HG03175 (cell line): Measurements from ENCODE around the gene PDCD7.
"Not testable (repeated sequence)": the region's sequence is repeated elsewhere in the genome, so short reads cannot be mapped to it uniquely, and the experiment has no call there.

ENCODE experiments used
- ATAC-seq: cut with Tn5 transposase; IDR thresholded peaks from one replicate; pipeline ENCODE4 v1.9.1; 2021; ENCODE audit warnings: mild to moderate bottlenecking, moderate library complexity; ENCODE audit not compliant: unreplicated experiment

Gene PDCD7

GRCh38 chr15:65076486-65077290 is 56.9 kb downstream of the PDCD7 start, which contains the start of gene KBTBD13:
TSS of gene KBTBD13 (plus strand) at chr15:65076746. CDS start at chr15:65076816, 70 bp downstream.
- no peak for ATAC-seq

DNA sequence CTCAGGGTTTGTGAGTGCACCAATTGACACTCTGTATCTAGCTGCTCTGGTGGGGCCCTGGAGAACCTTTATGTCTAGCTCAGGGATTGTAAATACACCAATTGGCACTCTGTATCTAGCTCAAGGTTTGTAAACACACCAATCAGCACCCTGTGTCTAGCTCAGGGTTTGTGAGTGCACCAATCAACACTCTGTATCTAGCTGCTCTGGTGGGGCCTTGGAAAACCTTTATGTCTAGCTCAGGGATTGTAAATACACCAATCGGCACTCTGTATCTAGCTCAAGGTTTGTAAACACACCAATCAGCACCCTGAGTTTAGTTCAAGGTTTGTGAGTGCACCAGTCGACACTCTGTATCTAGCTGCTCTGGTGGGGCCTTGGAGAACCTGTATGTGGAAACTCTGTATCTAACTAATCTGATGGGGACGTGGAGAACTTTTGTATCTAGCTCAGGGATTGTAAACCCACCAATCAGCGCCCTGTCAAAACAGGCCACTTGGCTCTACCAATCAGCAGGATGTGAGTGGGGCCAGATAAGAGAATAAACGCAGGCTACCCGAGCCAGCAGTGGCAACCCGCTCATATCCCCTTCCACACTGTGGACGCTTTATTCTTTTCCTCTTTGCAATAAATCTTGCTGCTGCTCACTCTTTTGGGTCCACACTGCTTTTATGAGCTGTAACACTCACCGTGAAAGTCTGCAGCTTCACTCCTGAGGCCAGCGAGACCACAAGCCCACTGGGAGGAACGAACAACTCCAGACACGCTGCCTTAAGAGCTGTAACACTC is 57.8 kb downstream of the PDCD7 start:
- not testable (repeated sequence) for ATAC-seq

GRCh38 chr15:65074946-65075345 is 58.7 kb downstream of the PDCD7 start:
- ATAC-seq: not testable (repeated sequence)

- no peak for ATAC-seq
Observed at GRCh38 chr15:65072617-65073016, 61.0 kb downstream of the PDCD7 start.

GRCh38 chr15:65072027-65072426 is 61.6 kb downstream of the PDCD7 start:
- ATAC-seq: no peak

DNA sequence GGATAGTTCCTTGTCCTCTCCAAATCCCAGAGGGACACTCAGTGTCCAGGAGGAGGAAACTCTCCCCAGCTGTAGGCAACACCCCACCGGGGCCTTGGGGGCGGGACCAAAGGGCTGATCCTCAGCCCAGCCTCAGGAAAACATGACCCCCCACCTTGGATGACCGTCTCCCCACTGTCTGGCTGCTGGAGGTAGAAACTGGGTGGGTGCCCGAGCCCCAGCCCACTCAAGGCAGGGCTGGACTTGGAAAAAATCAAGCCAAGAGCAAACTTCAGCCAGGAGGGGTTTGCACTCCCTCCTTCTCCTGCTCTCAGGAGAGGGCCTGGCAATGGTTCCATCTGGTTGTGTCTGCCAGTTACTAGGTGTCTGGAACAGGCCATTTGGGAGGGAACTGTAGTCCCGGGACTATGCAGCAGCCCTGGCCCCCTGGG is 62.2 kb downstream of the PDCD7 start:
- no peak for ATAC-seq

GRCh38 chr15:65069779-65070546 is 63.6 kb downstream of the PDCD7 start:
- ATAC-seq: no peak

GRCh38 chr15:65069179-65069578 is 64.4 kb downstream of the PDCD7 start:
- no peak for ATAC-seq

DNA sequence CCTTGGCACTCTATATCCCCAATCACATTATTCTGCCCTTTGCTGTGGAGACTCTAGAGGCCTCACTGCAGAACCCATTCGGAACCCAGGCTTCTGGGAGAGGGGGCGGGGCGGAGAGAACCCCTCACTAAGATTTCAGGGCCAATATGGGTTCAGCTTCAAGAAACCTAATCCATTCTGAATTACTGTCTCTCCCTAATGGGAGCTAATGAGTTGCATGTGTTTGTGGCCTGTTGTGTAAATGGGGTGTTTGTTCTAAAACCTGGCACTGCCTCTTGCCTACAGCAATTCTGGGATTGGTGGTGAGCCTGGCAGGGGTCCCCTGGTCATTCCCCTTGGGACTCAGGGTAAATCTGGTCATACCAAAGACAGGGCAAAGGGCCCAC is 65.2 kb downstream of the PDCD7 start:
- ATAC-seq: no peak

- ATAC-seq: no peak
Observed at GRCh38 chr15:65067645-65068402, 65.8 kb downstream of the PDCD7 start, which contains the start of gene RASL12. TSS of gene RASL12 (minus strand) at chr15:65067991. CDS start at chr15:65067835, 156 bp downstream.
